Measurements from ENCODE around the gene SEC14L3.

DNA sequence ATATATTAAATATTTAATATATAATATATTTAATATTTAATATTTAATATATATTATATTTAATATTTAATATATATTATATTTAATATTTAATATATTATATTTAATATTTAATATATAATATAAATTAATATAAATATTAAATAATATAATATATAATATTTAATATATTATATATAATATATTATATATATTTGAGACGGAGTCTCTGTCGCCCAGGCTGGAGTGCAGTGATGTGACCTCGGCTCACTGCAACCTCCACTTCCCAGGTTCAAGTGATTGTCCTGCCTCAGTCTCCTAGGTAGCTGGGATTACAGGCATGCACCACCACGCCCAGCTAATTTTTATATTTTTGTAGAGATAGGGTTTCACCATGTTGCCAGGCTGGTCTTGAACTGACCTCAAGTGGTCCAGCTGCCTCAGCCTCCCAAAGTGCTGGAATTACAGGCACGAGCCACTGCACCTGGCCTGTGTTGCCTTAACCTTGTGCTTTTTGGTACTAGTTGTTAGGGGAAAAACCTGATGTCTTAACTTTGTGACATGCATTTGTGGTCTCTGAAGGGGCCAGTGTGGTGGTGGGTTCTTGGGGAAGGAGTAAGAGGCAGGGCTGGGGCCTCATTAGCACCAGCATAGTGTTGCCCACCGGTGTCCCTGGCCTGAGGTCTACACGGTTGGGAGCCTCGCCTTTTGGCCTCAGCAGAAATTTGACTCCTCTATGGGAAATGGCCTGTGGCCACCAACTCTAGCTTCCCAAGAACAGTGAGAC is 16.6 kb downstream of the SEC14L3 start:
- TF ChIP-seq EZH2 (IDR thresholded peaks at IDR 0.05): no peak
- no peak for TF ChIP-seq POLR2AphosphoS5 (IDR thresholded peaks at IDR 0.05; ENCODE audit: borderline replicate concordance, low read depth, low read length)
- no peak for TF ChIP-seq FOXP2 (optimal IDR thresholded peaks at IDR 0.05; ENCODE audit: control extremely low read depth, extremely low read length, insufficient read depth)
